Activated T-helper 1 cell treated with anti-CD3 and anti-CD28 coated beads, Interleukin-12 subunit alpha, Interleukin-12 subunit beta, Interleukin-2, Interleukin-4 antibody, amounts not matched to agents 30 ng/mL and 10 ng/mL and 1 ng/mL, durations not matched to agents 14 hours and 24 hours and 36 hours (primary cell): ENCODE measurements around the gene INAVA. TPM values are rescaled to one million over a fixed set of nuclear protein-coding genes. Genes with fewer than 3 reads are reported as not detected.
A peak's percentile ranks its signal among the peaks of the same experiment; 100 is the strongest.
"Not testable (repeated sequence)": the region's sequence is repeated elsewhere in the genome, so short reads cannot be mapped to it uniquely, and the experiment has no call there.

Experiments used
- DNase-seq: peaks from one replicate; pipeline ENCODE4 v3.0.0; 2021; ENCODE audit warnings: low spot score
- H3K27ac Mint-ChIP-seq: one replicate; pipeline ENCODE4 v1.8.0; 2021; ENCODE audit warnings: mild to moderate bottlenecking, mixed read lengths
- H3K27me3 Mint-ChIP-seq: one replicate; pipeline ENCODE4 v1.8.0; 2022; ENCODE audit warnings: mild to moderate bottlenecking, moderate library complexity, mixed read lengths; ENCODE audit not compliant: insufficient read depth
- H3K36me3 Mint-ChIP-seq: one replicate; pipeline ENCODE4 v1.8.0; 2021; ENCODE audit warnings: low read depth, mixed read lengths
- H3K4me1 Mint-ChIP-seq: one replicate; pipeline ENCODE4 v1.8.0; 2021; ENCODE audit warnings: low read depth, mixed read lengths
- H3K4me3 Mint-ChIP-seq: one replicate; pipeline ENCODE4 v1.8.0; 2021; ENCODE audit warnings: mild to moderate bottlenecking, moderate library complexity, mixed read lengths
- H3K9me3 Mint-ChIP-seq: one replicate; pipeline ENCODE4 v1.8.0; 2021; ENCODE audit warnings: mixed read lengths
- intact Hi-C: fragments of 100-400 bp; cut with micrococcal nuclease; formaldehyde crosslinking; loops from one replicate; pipeline ENCODE4 v1.15.1; 2024
- total RNA-seq: library from RNA; stranded (reverse); gene quantifications from 2 replicates; pipeline ENCODE4 v1.2.3, GENCODE V29; 2022

Gene INAVA
- total RNA-seq, 1 donor from 2014 or later = 0.16 TPM

DNA sequence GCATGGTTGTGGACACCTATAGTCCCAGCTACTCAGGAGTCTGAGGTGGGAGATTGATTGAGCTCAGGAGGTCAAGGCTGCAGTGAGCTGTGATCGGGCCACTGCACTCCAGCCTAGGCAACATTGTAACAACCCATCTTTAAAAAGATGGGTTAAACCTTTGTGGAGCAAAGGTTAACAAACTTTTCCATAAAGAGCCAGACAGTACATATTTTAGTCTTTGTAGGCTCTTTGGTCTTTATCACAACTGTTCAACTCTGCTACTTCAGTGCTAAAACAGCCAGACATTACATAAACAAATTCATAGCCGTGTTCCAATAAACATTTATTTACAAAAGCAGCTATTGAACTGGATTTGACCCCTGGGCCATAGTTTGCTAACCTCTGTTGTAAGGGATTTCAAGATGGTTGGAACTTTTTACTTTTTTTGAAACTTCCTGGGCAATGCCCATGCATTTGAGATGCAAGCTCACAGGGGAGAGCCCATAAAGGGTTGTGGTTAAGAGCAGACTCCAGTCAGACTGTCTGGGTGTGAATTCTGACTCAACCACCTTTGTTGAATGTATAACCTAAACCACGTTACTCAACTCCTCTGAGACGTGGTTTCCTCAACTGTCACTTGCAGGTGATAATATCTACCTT is 10.8 kb downstream of the INAVA start:
- H3K9me3 Mint-ChIP-seq = no peaks in the 10 kb centered on the region
- no peak overlapping the region for H3K4me3 Mint-ChIP-seq
- no peaks in the 10 kb centered on the region for H3K36me3 Mint-ChIP-seq
- H3K27ac Mint-ChIP-seq = no peak overlapping the region
- H3K4me1 Mint-ChIP-seq = peaks cover 10% of the 10 kb centered on the region
- intact Hi-C loops = loop anchor here (1.0 to 5.0 kb wide), 4 partner anchors 16 to 278 kb away; no protein-coding TSS in a partner anchor
- peaks cover 35% of the 10 kb centered on the region for H3K27me3 Mint-ChIP-seq
- peak; percentile 38 for DNase-seq

DNA sequence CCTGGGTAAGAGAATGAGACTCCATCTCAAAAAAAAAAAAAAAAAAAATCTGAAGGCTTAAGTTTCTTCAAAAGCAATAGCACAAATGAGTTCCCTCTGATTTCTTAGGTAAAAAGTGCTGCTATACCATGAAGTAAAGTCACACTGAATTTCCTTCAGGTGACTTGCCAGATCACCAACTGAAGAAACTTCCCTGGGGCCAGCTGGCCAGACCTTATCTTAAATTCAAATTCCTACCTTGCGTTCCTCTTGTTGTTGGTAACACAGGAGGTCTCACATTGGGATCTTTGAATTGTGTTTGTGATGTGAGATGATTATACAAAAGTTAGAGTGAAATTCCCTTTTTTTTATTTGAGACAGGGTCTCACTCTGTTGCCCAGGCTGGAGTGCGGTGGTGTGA is 11.8 kb downstream of the INAVA start:
- H3K9me3 Mint-ChIP-seq = no peaks in the 10 kb centered on the region
- H3K36me3 Mint-ChIP-seq = no peaks in the 10 kb centered on the region
- no peak for DNase-seq
- no peak overlapping the region for H3K4me3 Mint-ChIP-seq
- peaks cover 10% of the 10 kb centered on the region for H3K4me1 Mint-ChIP-seq
- H3K27ac Mint-ChIP-seq = no peak overlapping the region
- peaks cover 31% of the 10 kb centered on the region for H3K27me3 Mint-ChIP-seq
- intact Hi-C loops = loop anchor here (5.0 kb wide), 3 partner anchors 36 to 279 kb away; no protein-coding TSS in a partner anchor

DNA sequence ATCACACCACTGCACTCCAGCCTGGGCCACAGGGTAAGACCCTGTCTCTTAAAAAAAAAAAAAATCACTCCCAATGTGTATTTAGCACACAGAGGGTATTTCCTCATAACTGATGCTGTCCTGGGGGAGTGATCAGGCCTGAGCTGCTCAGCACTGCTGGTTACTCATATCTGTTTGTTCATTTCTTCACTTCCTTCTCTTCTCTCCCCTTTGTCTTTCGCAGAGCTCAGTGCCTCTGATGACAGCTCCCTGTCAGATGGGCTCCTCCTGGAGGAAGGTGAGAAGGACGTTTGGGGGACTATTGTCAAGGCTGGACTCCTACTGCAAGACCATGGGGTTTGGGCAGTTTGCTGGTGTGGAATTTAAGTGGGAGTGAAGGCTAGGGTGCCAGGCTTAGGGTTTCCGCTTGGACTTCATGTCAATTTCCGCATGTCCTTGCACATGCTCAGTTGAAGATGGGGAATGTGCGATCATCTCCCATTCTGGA is 13.0 kb downstream of the INAVA start:
- Mint-ChIP-seq H3K9me3 (no peaks in the 10 kb centered on the region), H3K27me3 (peaks cover 29% of the 10 kb centered on the region), H3K4me3 (no peak overlapping the region), H3K4me1 (peaks cover 10% of the 10 kb centered on the region), H3K27ac (no peak overlapping the region), H3K36me3 (no peaks in the 10 kb centered on the region)
- no peak for DNase-seq
- intact Hi-C loops = loop anchor here (5.0 kb wide), 3 partner anchors 35 to 280 kb away; no protein-coding TSS in a partner anchor

DNA sequence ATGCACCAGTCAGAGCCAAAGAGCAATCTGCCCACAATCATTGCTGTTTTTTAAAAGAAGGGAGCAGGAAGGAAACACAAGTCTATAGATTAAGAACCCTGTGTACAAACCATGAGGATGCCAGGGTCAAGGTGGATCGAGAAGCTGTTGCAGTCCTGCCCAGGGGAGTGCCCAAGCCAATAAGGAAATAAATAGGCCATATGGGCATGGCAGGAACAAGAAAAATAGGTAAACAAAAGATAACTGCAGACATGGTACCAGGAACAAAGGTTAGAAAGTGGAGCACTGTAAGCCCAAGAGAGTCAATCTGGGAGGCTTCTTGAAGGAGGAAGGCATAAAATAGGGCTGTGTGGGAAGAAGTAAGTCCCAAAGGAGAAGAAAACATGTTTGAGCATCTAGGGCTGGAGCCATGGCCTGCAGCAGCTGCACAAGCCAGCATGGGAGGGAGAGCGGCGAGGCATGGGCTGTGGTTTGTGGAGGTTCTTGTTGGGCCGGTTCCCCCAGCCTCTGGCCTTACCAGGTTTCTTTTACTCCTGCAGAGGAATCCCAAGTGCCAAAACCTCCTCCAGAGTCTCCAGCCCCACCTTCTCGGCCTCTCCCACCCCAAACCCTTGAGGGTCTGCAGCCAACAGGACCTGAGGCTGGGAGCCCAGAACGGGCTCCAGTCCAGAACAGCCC is 13.6 kb downstream of the INAVA start:
- no peak for DNase-seq
- H3K27me3 Mint-ChIP-seq = peaks cover 28% of the 10 kb centered on the region
- H3K4me3 Mint-ChIP-seq = no peak overlapping the region
- H3K4me1 Mint-ChIP-seq = peaks cover 10% of the 10 kb centered on the region
- H3K27ac Mint-ChIP-seq = no peak overlapping the region
- H3K9me3 Mint-ChIP-seq = no peaks in the 10 kb centered on the region
- intact Hi-C loops = loop anchor here (5.0 kb wide), 3 partner anchors 34 to 281 kb away; no protein-coding TSS in a partner anchor
- no peaks in the 10 kb centered on the region for H3K36me3 Mint-ChIP-seq

DNA sequence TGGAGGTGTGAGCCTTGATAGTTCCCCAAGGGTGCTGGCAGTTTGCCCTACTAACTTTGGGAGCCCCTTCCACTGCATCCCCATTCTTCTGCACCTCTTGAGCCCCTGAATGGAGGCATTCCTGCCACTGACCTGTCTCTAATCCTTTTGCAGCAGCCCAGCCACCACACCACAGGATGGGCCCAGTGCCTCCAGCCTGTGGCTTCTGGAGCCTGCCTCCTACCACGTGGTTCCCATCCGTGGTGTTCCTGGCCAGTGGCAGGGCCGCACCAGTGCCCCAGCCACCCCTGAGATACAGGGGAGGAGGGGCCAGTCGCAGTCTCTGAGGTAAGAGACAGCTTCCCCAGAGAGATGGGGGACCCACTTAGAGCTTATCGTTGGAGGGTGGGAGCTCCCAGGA is 14.4 kb downstream of the INAVA start:
- DNase-seq = no peak
- Mint-ChIP-seq H3K4me3 (no peak overlapping the region), H3K9me3 (no peaks in the 10 kb centered on the region), H3K36me3 (no peaks in the 10 kb centered on the region), H3K27me3 (peaks cover 28% of the 10 kb centered on the region), H3K4me1 (peaks cover 10% of the 10 kb centered on the region), H3K27ac (no peak overlapping the region)
- intact Hi-C loops = loop anchor here (5.0 kb wide), 3 partner anchors 33 to 282 kb away; no protein-coding TSS in a partner anchor

DNA sequence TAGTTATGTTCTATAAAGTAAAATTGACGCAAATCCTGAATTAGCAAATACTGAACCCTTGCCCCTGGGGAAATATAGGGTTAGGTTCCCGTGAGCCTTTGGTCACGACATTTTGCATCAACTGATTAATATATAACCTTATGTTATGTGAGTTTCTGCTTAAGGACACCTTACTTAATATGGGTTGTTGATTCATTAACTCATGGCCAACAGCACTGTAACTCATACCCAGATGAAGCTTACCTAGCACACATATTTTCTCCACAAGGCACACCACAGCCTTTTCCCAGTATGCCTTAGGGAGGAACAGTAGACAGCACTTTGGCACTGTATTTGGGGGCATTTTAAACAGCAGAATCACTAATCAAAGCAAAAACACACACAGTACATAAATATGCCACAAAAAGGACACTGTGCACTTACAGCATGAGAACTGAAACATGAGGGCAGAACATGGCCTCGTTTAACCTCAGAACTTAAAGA is 15.1 kb downstream of the INAVA start:
- intact Hi-C loops = loop anchor here (5.0 kb wide), 3 partner anchors 33 to 282 kb away; no protein-coding TSS in a partner anchor
- Mint-ChIP-seq H3K4me1 (peaks cover 10% of the 10 kb centered on the region), H3K4me3 (no peak overlapping the region), H3K9me3 (no peaks in the 10 kb centered on the region), H3K27me3 (peaks cover 20% of the 10 kb centered on the region), H3K27ac (no peak overlapping the region), H3K36me3 (no peaks in the 10 kb centered on the region)
- DNase-seq = no peak

DNA sequence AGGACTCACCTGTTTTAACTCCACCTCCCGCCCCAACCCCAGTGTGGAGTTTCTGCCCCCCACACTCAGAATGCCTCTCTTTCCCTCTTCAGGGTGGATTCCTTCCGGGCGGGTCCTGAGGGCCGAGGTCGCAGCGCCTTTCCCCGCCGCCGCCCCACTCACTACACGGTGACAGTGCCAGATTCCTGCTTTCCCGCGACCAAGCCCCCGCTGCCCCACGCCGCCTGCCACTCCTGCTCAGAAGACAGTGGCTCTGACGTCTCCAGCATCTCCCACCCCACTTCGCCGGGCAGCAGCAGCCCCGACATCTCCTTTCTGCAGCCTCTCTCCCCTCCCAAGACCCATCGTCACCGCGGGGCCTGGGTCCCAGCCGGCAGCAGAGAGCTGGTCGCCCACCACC is 16.7 kb downstream of the INAVA start:
- Mint-ChIP-seq H3K27ac (no peak overlapping the region), H3K4me1 (no peaks in the 10 kb centered on the region), H3K36me3 (no peaks in the 10 kb centered on the region), H3K4me3 (no peak overlapping the region), H3K27me3 (peaks cover 19% of the 10 kb centered on the region), H3K9me3 (no peaks in the 10 kb centered on the region)
- intact Hi-C loops = no loop called here
- no peak for DNase-seq

DNA sequence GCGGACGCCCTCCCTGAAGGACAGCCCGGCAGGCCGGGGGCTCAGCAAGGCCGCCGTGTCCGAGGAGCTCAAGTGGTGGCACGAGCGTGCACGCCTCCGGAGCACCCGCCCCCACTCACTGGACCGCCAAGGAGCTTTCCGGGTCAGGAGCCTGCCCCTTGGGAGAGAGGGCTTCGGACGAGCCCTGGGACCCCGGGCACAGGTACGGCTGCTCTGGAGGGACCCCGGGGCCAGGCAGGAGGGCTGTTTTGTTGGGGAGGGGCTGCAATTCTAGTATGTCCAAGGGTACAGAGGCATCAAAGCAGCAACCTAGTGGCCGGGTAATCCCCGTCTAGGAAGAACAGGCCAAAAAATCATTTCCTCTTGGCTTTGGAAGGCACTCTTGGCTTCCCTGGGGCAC is 17.2 kb downstream of the INAVA start:
- DNase-seq, intact Hi-C loops, H3K9me3 Mint-ChIP-seq, H3K4me1 Mint-ChIP-seq, H3K27ac Mint-ChIP-seq, H3K36me3 Mint-ChIP-seq, H3K4me3 Mint-ChIP-seq: not testable (repeated sequence)
- peaks cover 19% of the 10 kb centered on the region for H3K27me3 Mint-ChIP-seq

DNA sequence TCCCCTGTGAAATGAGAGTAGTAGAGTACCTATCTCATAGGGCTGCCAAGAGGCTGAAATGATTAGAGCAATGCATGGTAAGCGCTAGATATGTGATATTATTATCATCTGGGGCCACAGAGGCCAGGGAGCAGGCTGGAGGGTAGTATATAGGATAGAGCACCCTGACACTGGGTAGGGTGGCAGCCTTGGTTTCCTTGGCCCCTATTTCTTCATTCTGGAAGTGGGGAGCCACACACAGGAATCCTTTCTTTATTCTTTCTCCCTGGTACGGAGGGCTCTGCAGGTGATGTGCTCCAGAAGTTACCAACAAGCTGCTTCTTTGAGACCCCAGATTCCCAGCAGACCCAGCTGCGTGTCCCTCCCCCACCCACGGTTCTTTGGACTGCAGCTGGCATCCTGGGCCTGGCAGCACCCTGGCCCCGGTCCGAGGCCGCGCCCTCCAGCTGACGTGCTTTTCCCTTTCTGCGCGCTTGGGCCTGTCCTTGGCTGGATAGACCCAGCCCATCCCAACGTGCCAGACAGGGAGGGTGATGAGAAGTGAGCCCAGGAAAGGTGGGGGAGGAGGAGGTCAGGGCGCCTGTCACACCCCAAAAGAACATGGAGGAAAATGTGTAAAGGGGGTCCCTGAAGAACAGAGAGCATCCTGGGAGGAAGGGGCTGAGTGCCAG is 18.2 kb downstream of the INAVA start:
- no peak for DNase-seq
- H3K4me3 Mint-ChIP-seq = no peak overlapping the region
- H3K27ac Mint-ChIP-seq = no peak overlapping the region
- H3K27me3 Mint-ChIP-seq = peaks cover 15% of the 10 kb centered on the region
- intact Hi-C loops = no loop called here
- no peaks in the 10 kb centered on the region for H3K9me3 Mint-ChIP-seq
- H3K36me3 Mint-ChIP-seq = no peaks in the 10 kb centered on the region
- no peaks in the 10 kb centered on the region for H3K4me1 Mint-ChIP-seq

DNA sequence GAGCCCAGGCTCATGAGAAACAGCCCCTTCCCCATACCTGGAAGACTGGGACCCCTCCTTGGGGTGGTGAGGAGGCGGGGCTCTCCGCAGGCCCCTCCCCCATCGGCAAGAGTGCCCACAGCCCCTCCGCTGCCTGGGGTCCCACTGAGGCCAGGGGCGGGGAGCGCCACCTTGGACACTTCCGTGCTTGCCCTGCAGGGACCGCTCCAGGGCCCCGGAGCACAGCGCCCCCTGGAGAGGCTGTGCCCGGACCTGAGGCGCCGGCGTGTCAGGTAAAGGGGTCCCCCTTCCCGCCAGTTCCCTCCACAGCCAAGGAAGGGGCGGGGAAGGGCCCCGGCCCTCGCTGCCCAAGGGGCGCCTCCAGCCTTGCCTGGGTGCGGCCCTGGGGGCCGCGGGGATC is 21.5 kb downstream of the INAVA start:
- DNase-seq = no peak
- no peaks in the 10 kb centered on the region for H3K4me1 Mint-ChIP-seq
- peaks cover 19% of the 10 kb centered on the region for H3K27me3 Mint-ChIP-seq
- H3K4me3 Mint-ChIP-seq = no peak overlapping the region
- no peaks in the 10 kb centered on the region for H3K9me3 Mint-ChIP-seq
- intact Hi-C loops = no loop called here
- H3K27ac Mint-ChIP-seq = no peak overlapping the region
- no peaks in the 10 kb centered on the region for H3K36me3 Mint-ChIP-seq

DNA sequence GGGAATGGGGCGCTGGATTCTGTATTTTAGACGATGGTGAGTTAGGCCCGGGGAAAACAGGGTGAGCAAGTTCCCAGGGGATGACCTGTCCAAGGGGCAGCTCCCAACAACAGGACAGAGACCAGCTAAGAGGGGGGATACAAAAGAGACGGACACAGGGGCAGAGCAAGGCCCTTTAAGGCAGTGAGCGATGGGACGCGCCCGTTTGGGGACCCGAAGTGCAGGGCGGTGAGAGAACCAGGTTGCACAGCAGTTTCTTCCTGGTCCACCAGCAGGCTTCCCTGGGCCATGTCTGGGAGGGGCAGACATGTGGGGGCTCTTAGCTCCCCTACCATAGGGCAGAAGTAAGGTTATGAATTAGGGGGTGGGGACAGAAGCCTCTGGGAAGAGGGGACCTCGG is 22.0 kb downstream of the INAVA start:
- DNase-seq = no peak
- no peaks in the 10 kb centered on the region for H3K36me3 Mint-ChIP-seq
- H3K27ac Mint-ChIP-seq = no peak overlapping the region
- H3K4me3 Mint-ChIP-seq = no peak overlapping the region
- H3K27me3 Mint-ChIP-seq = peaks cover 20% of the 10 kb centered on the region
- H3K9me3 Mint-ChIP-seq = no peaks in the 10 kb centered on the region
- intact Hi-C loops = no loop called here
- no peaks in the 10 kb centered on the region for H3K4me1 Mint-ChIP-seq

DNA sequence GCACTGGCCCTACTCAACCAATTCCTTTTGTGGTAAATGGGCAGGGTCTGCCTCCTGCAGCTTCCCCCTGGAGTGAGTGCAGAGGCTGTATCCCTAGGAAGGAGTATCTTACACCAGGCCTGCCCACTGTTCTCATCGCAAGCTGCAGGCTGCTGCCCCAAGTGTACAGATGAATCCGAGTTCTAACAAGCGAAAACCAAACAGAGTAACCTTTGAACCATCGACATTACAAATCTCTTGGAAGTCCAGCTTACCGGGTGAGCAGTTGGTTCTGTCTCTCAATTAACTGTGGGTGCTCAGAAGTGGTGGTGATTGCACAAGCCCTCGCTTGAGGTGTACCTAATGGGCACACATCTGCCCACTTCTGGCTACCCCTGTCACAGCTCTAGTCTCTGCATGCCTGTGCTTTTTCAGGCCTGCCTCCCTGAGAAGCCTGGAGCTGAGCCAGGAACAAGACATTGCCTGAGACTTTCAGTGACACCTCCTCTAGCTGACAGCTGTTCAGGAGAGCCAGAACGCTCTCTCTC is 22.7 kb downstream of the INAVA start:
- Mint-ChIP-seq H3K4me1 (no peaks in the 10 kb centered on the region), H3K27me3 (peaks cover 17% of the 10 kb centered on the region), H3K9me3 (no peaks in the 10 kb centered on the region), H3K4me3 (no peak overlapping the region), H3K36me3 (no peaks in the 10 kb centered on the region), H3K27ac (no peak overlapping the region)
- no peak for DNase-seq
- intact Hi-C loops = no loop called here
